NB4 (cell line): ENCODE results near the gene F5.
"Not testable (repeated sequence)": the region's sequence is repeated elsewhere in the genome, so short reads cannot be mapped to it uniquely, and the experiment has no call there.

Experiments used
- DNase-seq: peaks from one replicate; pipeline ENCODE4 v3.0.0; 2010; ENCODE audit warnings: low read depth
- H3K4me3 ChIP-seq: one replicate; pipeline ENCODE4 v1.5.1; 2011; ENCODE audit warnings: mild to moderate bottlenecking, low read depth, low read length, moderate library complexity
- MYC ChIP-seq: IDR thresholded peaks from 2 replicates; pipeline ENCODE4 v1.6.1; 2011; ENCODE audit warnings: low read depth, low read length
- POLR2A ChIP-seq: IDR thresholded peaks from 2 replicates; pipeline ENCODE4 v1.6.1; 2011; ENCODE audit warnings: mild to moderate bottlenecking; ENCODE audit not compliant: insufficient read length; ENCODE audit errors: extremely low read depth
- TF ChIP-seq, protein P1 (sequence below): IDR thresholded peaks from 2 replicates; pipeline ENCODE4 v1.6.1; 2011; ENCODE audit warnings: low read depth, low read length
- TF ChIP-seq, protein P2 (sequence below): IDR thresholded peaks from one replicate; pipeline ENCODE4 v1.5.1; 2012; ENCODE audit warnings: low read depth, low read length

Gene F5

DNA sequence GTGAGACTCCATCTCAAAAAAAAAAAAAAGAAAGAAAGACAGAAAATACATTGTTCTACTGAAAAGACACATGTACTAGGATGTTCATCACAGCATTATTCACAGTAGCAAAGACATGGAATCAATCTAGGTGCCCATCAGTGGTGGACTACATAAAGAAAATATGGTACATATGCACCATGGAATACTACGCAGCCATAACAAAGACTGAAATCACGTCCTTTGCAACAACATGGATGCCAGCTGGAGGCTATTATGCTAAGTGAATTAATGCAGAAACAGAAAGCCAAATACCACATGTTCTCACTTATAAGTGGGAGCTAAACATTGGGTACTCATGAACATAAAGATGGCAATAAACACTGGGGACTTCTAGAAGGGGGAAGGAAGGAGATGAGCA is 51.6 kb downstream of the F5 start:
- no peak for TF ChIP-seq POLR2A
- TF ChIP-seq, protein P1, sequence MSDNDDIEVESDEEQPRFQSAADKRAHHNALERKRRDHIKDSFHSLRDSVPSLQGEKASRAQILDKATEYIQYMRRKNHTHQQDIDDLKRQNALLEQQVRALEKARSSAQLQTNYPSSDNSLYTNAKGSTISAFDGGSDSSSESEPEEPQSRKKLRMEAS, result no peak

DNA sequence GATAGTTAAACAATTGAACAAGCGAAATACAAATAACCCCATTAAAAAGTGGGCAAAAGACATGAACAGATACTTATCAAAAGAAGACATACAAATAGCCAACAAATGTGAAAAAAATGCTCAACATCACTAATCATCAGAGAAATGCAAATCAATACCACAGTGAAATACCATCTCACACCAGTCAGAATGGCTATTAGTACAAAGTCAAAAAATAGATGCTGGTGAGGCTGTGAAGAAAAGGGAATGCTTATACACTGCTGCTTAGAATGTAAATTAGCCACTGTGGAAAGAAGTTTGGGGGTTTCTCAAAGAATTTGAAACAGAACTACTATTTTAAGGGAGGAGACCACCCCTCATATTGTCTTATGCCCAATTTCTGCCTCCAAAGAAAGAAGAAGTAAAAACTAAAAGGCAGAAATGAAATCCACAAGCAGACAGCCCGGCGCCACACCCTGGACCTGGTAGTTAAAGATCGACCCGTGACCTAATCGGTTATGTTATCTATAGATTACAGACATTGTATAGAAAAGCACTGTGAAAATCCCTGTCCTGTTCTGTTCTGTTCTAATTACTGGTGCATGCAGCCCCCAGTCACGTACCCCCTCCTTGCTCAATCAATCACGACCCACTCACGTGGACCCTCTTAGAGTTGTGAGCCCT is 52.6 kb downstream of the F5 start:
- not testable (repeated sequence) for H3K4me3 ChIP-seq, DNase-seq

More for the DNA sequence above, 51.6 kb downstream of the F5 start:
- DNase-seq, result no peak
- no peak overlapping the region for H3K4me3 ChIP-seq

DNA sequence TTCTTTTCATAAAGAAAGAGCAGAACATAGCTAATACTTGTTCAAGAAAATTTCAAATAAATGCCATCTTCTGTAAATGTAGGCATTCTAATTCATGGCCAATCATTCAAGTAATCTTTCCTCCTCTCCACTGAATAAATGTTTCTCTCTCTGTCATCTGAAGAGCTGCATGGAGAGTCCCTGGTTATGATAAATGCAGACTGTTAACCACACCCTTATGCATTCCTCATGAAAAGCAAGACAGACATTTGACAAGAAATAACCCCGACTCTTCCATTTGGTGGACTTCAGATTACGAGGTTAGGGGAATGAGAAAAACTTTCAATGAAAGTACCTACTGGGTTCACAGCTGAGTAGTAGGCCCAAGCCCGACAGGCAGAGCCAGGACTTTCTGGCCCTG is 55.8 kb downstream of the F5 start:
- H3K4me3 ChIP-seq, result no peak overlapping the region
- no peak for TF ChIP-seq POLR2A
- TF ChIP-seq, protein P1, result no peak
- TF ChIP-seq, protein P2, sequence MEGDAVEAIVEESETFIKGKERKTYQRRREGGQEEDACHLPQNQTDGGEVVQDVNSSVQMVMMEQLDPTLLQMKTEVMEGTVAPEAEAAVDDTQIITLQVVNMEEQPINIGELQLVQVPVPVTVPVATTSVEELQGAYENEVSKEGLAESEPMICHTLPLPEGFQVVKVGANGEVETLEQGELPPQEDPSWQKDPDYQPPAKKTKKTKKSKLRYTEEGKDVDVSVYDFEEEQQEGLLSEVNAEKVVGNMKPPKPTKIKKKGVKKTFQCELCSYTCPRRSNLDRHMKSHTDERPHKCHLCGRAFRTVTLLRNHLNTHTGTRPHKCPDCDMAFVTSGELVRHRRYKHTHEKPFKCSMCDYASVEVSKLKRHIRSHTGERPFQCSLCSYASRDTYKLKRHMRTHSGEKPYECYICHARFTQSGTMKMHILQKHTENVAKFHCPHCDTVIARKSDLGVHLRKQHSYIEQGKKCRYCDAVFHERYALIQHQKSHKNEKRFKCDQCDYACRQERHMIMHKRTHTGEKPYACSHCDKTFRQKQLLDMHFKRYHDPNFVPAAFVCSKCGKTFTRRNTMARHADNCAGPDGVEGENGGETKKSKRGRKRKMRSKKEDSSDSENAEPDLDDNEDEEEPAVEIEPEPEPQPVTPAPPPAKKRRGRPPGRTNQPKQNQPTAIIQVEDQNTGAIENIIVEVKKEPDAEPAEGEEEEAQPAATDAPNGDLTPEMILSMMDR, result no peak
- no peak for TF ChIP-seq MYC
- no peak for DNase-seq

DNA sequence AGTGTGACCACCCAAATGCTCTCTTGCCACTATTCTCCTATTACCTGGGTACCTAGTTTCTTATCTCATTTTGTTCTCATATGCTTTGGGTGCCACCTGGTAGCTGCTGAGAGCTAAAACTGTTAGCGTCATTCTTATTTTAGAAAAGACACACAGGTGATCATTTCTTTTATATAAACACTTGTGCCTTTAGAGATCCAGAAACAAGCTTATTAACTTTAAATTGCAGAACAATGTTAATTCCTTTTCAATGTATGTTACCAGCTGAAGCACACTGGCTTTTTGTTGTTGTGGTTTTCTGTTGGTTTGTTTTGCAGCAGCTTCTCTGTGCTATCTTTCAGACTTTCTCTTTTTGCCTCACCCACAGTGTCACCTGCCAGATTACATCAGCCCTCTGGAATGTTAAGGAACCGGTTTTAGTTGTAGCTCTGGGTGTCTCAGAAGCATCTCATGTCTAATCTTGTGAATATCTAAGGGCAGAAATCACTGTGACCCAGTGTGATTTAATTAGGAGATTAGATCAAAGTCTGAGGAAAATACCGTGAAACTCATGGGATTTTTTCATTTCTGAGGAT is 57.1 kb downstream of the F5 start:
- TF ChIP-seq MYC, result no peak
- TF ChIP-seq, protein P1, result no peak
- TF ChIP-seq POLR2A, result no peak
- TF ChIP-seq, protein P2, result no peak
- DNase-seq, result no peak
- H3K4me3 ChIP-seq, result no peak overlapping the region

DNA sequence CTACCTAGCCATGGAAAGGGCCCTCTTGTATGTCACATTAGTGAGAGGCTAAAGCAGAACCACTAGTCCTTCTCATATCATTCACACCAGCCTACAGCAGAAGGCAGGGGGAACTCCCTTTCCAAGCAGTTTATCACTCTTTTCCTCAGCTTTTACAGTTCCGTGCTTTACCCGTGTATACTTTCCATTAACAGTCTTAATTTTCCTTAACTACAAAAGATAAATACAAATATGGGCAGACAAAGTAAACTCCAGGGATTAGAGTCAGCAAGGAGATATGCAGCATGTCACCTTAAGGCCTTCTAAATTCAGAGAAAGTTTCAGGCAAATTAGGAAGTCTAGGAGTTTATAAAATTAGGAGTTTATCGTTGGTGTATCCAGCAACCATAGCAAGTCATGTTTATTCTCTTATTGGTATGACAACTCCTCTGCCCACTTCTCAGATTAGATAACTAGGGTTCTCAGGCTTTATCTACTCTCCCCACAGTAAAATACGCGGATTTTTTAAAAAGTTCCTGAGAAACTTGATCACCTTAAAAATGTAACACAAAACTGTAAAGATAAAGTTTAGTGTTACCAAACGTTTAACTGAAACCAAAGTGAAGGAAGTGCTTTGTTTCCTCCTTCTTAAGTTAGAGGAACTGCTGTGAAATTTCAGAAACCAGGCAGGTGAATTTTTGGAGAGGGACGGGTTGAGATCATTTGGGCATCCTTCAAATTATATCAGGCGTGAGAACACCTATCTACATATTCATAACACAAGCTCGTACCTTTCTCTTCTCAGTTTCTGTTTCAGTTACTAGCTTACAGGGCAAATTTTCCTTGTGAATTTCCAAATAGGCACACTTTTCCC is 57.8 kb downstream of the F5 start:
- TF ChIP-seq MYC (no peak), POLR2A (no peak)
- TF ChIP-seq, protein P1, result no peak
- TF ChIP-seq, protein P2, result no peak
- no peak for DNase-seq
- H3K4me3 ChIP-seq, result no peak overlapping the region

DNA sequence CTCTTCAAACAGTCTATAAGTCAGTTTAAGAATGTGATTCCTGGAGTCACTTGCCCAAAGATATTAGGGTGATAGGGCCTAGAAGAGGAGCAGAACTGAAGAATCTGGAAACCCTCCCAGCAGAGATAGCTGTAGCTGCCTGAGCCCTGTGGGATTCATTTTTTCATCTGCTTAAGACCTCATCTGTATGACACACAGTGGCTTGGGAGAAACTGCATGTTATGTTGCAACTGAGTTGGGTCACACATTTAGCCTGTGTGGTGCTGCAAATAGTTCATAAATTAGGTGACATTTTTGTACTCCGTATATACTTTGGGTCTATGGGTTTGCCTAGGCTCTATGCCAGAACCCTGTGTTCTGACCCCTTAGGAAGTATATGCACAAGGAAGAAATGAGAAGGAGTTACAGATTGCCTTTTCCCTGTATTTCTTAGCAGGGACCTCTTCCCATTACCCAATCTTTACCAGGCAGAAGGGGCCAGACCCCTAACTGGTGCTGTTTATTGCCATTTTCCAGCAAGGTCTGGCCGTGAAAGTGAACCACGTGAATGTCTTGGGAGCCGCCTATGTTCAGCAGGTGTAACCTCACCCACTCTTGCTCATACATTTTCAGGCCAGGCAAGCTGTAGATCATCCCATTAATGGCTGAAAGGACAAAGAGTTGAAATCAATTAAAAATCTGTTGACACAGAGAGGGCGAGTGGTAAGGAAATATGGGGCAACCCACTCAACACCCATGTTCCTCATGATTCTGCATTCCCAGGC is 58.6 kb downstream of the F5 start:
- TF ChIP-seq, protein P1, result no peak
- TF ChIP-seq POLR2A, result no peak
- TF ChIP-seq MYC, result no peak
- TF ChIP-seq, protein P2, result no peak
- peak; percentile 40 for DNase-seq
- no peak overlapping the region for H3K4me3 ChIP-seq
